Calu3 (cell line): Measurements from ENCODE around the gene RPS15. TPM values are rescaled to one million over a fixed set of nuclear protein-coding genes. Genes with fewer than 3 reads are reported as not detected.

Source experiments
- BruUV-seq: library from RNA; stranded (reverse); fragments of 400-500 nt; replicated peaks from 2 replicates; lab custom pipeline; 2021; lab: Mats Ljungman, UMichigan
- CTCF ChIA-PET: fragments of 300-600 bp; sonication (Branson Sonifier 250); formaldehyde crosslinking; loops from one replicate; lab custom pipeline; 2022; ENCODE audit warnings: antibody characterized with exemption; lab: Charles Lee
- DNase-seq: peaks from one replicate; pipeline ENCODE4 v3.0.0; 2022
- H3K27ac Mint-ChIP-seq: one replicate; pipeline ENCODE4 v1.8.0; 2022; ENCODE audit warnings: mixed read lengths; ENCODE audit not compliant: unreplicated experiment
- H3K27me3 Mint-ChIP-seq: one replicate; pipeline ENCODE4 v1.8.0; 2022; ENCODE audit warnings: mixed read lengths; ENCODE audit not compliant: unreplicated experiment
- H3K36me3 Mint-ChIP-seq: one replicate; pipeline ENCODE4 v1.8.0; 2022; ENCODE audit warnings: mild to moderate bottlenecking, moderate library complexity, mixed read lengths; ENCODE audit not compliant: insufficient read depth, unreplicated experiment
- H3K4me1 Mint-ChIP-seq: one replicate; pipeline ENCODE4 v1.8.0; 2022; ENCODE audit warnings: mild to moderate bottlenecking, low read depth, mixed read lengths; ENCODE audit not compliant: unreplicated experiment
- H3K4me3 Mint-ChIP-seq: one replicate; pipeline ENCODE4 v1.8.0; 2022; ENCODE audit warnings: mild to moderate bottlenecking, low read depth, moderate library complexity, mixed read lengths; ENCODE audit not compliant: unreplicated experiment
- H3K9me3 Mint-ChIP-seq: one replicate; pipeline ENCODE4 v1.8.0; 2022; ENCODE audit warnings: low read depth, mixed read lengths; ENCODE audit not compliant: unreplicated experiment
- CTCF ChIP-seq: fragments of 200-600 bp; IDR thresholded peaks from one replicate; pipeline ENCODE4 v1.8.0; 2022; ENCODE audit warnings: antibody characterized with exemption; ENCODE audit not compliant: unreplicated experiment
- intact Hi-C: fragments of 100-400 bp; cut with micrococcal nuclease; formaldehyde crosslinking; loops from one replicate; pipeline ENCODE4 v1.10.0; 2022; ENCODE audit not compliant: unreplicated experiment
- total RNA-seq: library from RNA; stranded (reverse); gene quantifications from 2 replicates; pipeline ENCODE4 v1.2.3, GENCODE V29; 2022

Gene RPS15
- total RNA-seq, 1 experiment from 2014 or later: 628 TPM

GRCh38 chr19:1394252-1395193 lies 43.7 kb upstream of the RPS15 start:
- no peaks in the 10 kb centered on the region for H3K4me1 Mint-ChIP-seq
- no peaks in the 10 kb centered on the region for H3K27me3 Mint-ChIP-seq
- TF ChIP-seq CTCF: no peak
- H3K4me3 Mint-ChIP-seq: no peak overlapping the region
- BruUV-seq: no TSS peak
- peaks cover 32% of the 10 kb centered on the region for H3K36me3 Mint-ChIP-seq
- DNase-seq: no peak
- intact Hi-C loops: no loop called here
- CTCF ChIA-PET: no interaction called here
- no peak overlapping the region for H3K27ac Mint-ChIP-seq
- no peaks in the 10 kb centered on the region for H3K9me3 Mint-ChIP-seq

- no peaks in the 10 kb centered on the region for H3K9me3 Mint-ChIP-seq
- CTCF ChIA-PET: no interaction called here
- H3K27ac Mint-ChIP-seq: no peak overlapping the region
- no peaks in the 10 kb centered on the region for H3K27me3 Mint-ChIP-seq
- intact Hi-C loops: no loop called here
- H3K36me3 Mint-ChIP-seq: peaks cover 32% of the 10 kb centered on the region
- DNase-seq: no peak
- no peak for TF ChIP-seq CTCF
- BruUV-seq: no TSS peak
- H3K4me1 Mint-ChIP-seq: no peaks in the 10 kb centered on the region
- H3K4me3 Mint-ChIP-seq: no peak overlapping the region
Observed at GRCh38 chr19:1395194-1396018, 42.8 kb upstream of the RPS15 start.

DNA sequence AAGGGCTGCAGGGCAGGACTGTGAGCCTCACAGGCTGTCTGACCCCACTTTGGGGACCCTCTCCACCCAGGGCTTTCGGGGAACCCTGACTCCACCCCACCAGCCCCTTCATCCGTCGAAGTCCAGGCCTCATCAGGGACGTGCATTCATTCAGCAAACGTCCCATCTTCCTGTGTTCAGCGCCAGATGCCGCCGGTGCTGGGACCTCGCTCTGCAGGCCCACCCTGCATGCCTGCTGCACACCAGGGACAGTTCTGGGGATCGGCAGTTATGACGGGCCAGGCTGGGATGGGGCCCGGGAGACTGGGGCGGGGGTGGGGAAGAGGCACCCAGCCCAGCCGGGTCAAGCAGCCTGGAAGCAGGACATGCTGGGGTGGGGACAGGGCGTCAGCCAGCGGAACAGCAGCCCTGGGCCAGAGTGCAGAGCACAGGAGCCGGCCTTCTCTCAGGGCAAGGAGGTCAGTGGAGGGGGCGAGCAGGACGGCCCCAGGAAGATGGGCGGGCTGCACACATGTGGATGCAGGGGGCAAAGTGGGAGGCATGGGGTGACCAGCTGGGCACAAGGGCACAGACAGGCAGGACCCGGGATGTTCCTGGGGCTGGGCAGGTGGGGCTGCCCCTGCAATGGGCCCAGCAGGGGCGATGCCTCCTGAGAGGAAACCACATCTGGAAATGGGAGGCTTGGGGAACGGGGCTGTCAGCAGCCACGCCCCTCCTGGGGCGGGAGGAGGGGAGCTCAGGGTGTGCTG lies 42.0 kb upstream of the RPS15 start:
- DNase-seq: no peak
- Mint-ChIP-seq H3K27ac (no peak overlapping the region), H3K27me3 (no peaks in the 10 kb centered on the region), H3K4me3 (no peak overlapping the region), H3K9me3 (no peaks in the 10 kb centered on the region), H3K4me1 (no peaks in the 10 kb centered on the region), H3K36me3 (peaks cover 27% of the 10 kb centered on the region)
- BruUV-seq: no TSS peak
- intact Hi-C loops: no loop called here
- CTCF ChIA-PET: no interaction called here
- TF ChIP-seq CTCF: no peak
